ENCODE data around the gene CACNA1B. TPM values are rescaled to one million over a fixed set of nuclear protein-coding genes. Genes with fewer than 3 reads are reported as not detected.
A peak's percentile ranks its signal among the peaks of the same experiment; 100 is the strongest.

The CACNA1B gene
- total and polyA plus RNA-seq, 2 of the 13 experiments (the other 11 are each of a cell fraction or from before 2014, with no cell fraction given), result under 0.01 to 0.04 TPM

- under 1% methylated on average over 11 of the region's 12 CpGs for WGBS (ENCODE audit: low lambda C conversion rate)
- peaks cover 5 to 18% of the 10 kb centered on the region in 2 experiments; a peak in 3 of 5 replicates for H3K27me3 ChIP-seq (ENCODE audit: control insufficient read depth in 1 of 2, insufficient read depth in 2 of 2, low read length in 2 of 2)
- FAIRE-seq, result no peak
These were observed 23.2 kb downstream of the CACNA1B start for GRCh38 chr9:137900584-137901310.

GRCh38 chr9:137902646-137903045 lies 25.1 kb downstream of the CACNA1B start:
- no peak for ATAC-seq
- no peak for DNase-seq (ENCODE audit: low spot score)
- in situ Hi-C loops (cut with HindIII; ENCODE audit: extremely low pct_ligation_motif_present, low pct_unique_long_range_greater_than_20kb) (no loop called here), intact Hi-C loops (cut with micrococcal nuclease; ENCODE audit: unreplicated experiment) (no loop called here)
- H3K9ac ChIP-seq (ENCODE audit: insufficient read depth, low read depth, low read length), result no peak overlapping the region
- H3K4me2 ChIP-seq (ENCODE audit: low read depth, low read length), result no peak overlapping the region
- H3K27me3 ChIP-seq (ENCODE audit: control insufficient read depth in 1 of 2, insufficient read depth in 2 of 2, low read length in 2 of 2), result peaks cover 5 to 25% of the 10 kb centered on the region in 2 experiments; a peak in 3 of 5 replicates
- POLR2A ChIA-PET, result no interaction called here
- no peak overlapping the region for H3K4me3 ChIP-seq (replicated peaks in 1 of 3; ENCODE audit: insufficient read depth in 1 of 3, low read depth in 2 of 3, low read length in 3 of 3)
- H3K79me2 ChIP-seq (ENCODE audit: insufficient read depth, low read length), result no peaks in the 10 kb centered on the region
- FAIRE-seq, result no peak
- no peak overlapping the region for H3K27ac ChIP-seq (ENCODE audit: extremely low read length, insufficient read depth, low read length)
- no peak overlapping the region for H2AFZ ChIP-seq (ENCODE audit: low read length)
- CTCF ChIA-PET (ENCODE audit: low intra/inter-chr PET ratio, low total read pairs), result no interaction called here
- no peaks in the 10 kb centered on the region for H3K4me1 ChIP-seq (ENCODE audit: insufficient read depth, low read length)
- 18% methylated on average over 8 of the region's 9 CpGs for WGBS (ENCODE audit: low lambda C conversion rate)
- no TSS peak for BruUV-seq (replicated peaks)
- no peaks in the 10 kb centered on the region for H3K9me3 ChIP-seq (ENCODE audit: low read length)
- no peaks in the 10 kb centered on the region for H3K36me3 ChIP-seq (replicated peaks in 1 of 2; ENCODE audit: control insufficient read depth in 1 of 2, insufficient read depth in 2 of 2, low read length in 2 of 2)
- no peaks in the 10 kb centered on the region for H4K20me1 ChIP-seq (ENCODE audit: insufficient read depth, low read length)
- TF ChIP-seq TEAD3 (CRISPR knock-in tag; optimal IDR thresholded peaks at IDR 0.05; ENCODE audit: borderline replicate concordance), result no peak
- TF ChIP-seq NR2C2 (CRISPR knock-in tag; IDR thresholded peaks at IDR 0.05; ENCODE audit: borderline replicate concordance), result no peak
- TF ChIP-seq E2F5 (CRISPR knock-in tag; conservative IDR thresholded peaks at IDR 0.05), result no peak
- TF ChIP-seq MNT (IDR thresholded peaks at IDR 0.05), result no peak
- TF ChIP-seq BATF2 (CRISPR knock-in tag; IDR thresholded peaks at IDR 0.05), result no peak
- TF ChIP-seq ZNF296 (CRISPR knock-in tag; conservative IDR thresholded peaks at IDR 0.05), result no peak
- no peak for TF ChIP-seq GRHL1 (CRISPR knock-in tag; conservative IDR thresholded peaks at IDR 0.05)
- TF ChIP-seq SCMH1 (CRISPR knock-in tag; IDR thresholded peaks at IDR 0.05; ENCODE audit: borderline replicate concordance), result no peak

More at GRCh38 chr9:137900584-137901310, 23.2 kb downstream of the CACNA1B start:
- TF ChIP-seq ZNF101 (CRISPR knock-in tag; IDR thresholded peaks at IDR 0.05; ENCODE audit: borderline replicate concordance, low read depth) (no peak), ZMYM3 (CRISPR knock-in tag; IDR thresholded peaks at IDR 0.05) (peak; percentile 50; the same call in 1 of the 2 replicates), ZNF768 (CRISPR knock-in tag; IDR thresholded peaks at IDR 0.05) (peak; percentile 57; the same call in 1 of the 2 replicates), ZNF660 (CRISPR knock-in tag; IDR thresholded peaks at IDR 0.05; ENCODE audit: borderline replicate concordance, low read depth) (no peak), HNRNPH1 (optimal IDR thresholded peaks at IDR 0.05; ENCODE audit: low read depth, low read length) (no peak), FOXP1 (IDR thresholded peaks at IDR 0.05) (peak; percentile 17; the same call in 1 of the 2 replicates), FOXP1 (CRISPR knock-in tag; IDR thresholded peaks at IDR 0.05) (no peak), IKZF1 (IDR thresholded peaks at IDR 0.05) (peak; percentile 61; the same call in 1 of the 2 replicates), ZNF550 (CRISPR knock-in tag; IDR thresholded peaks at IDR 0.05; ENCODE audit: borderline replicate concordance) (no peak), ATF7 (IDR thresholded peaks at IDR 0.05) (peak; percentile 3; the same call in 1 of the 2 replicates), ATF7 (CRISPR knock-in tag; IDR thresholded peaks at IDR 0.05) (no peak)
- Histone ChIP-seq H3K36me3 (replicated peaks in 1 of 2; ENCODE audit: control insufficient read depth in 1 of 2, insufficient read depth in 2 of 2, low read length in 2 of 2) (no peaks in the 10 kb centered on the region), H3K9me3 (ENCODE audit: low read length) (no peaks in the 10 kb centered on the region), H3K4me2 (ENCODE audit: low read depth, low read length) (no peak overlapping the region), H4K20me1 (ENCODE audit: insufficient read depth, low read length) (no peaks in the 10 kb centered on the region), H3K79me2 (ENCODE audit: insufficient read depth, low read length) (no peaks in the 10 kb centered on the region), H3K9ac (ENCODE audit: insufficient read depth, low read depth, low read length) (no peak overlapping the region), H3K27ac (ENCODE audit: extremely low read length, insufficient read depth, low read length) (no peak overlapping the region), H2AFZ (ENCODE audit: low read length) (no peak overlapping the region), H3K4me3 (replicated peaks in 1 of 3; ENCODE audit: insufficient read depth in 1 of 3, low read depth in 2 of 3, low read length in 3 of 3) (no peak overlapping the region), H3K4me1 (ENCODE audit: insufficient read depth, low read length) (no peaks in the 10 kb centered on the region)
- no TSS peak for BruUV-seq (replicated peaks)
- intact Hi-C loops (cut with micrococcal nuclease; ENCODE audit: unreplicated experiment) (no loop called here), in situ Hi-C loops (cut with HindIII; ENCODE audit: extremely low pct_ligation_motif_present, low pct_unique_long_range_greater_than_20kb) (no loop called here)
- DNase-seq (ENCODE audit: low spot score), result no peak
- CTCF ChIA-PET (ENCODE audit: low intra/inter-chr PET ratio, low total read pairs), result no interaction called here
- POLR2A ChIA-PET, result no interaction called here
- ATAC-seq, result no peak

All from HepG2 (cell line).